Measurements from ENCODE around the gene THSD7A.

- TF ChIP-seq CTCF (IDR thresholded peaks at IDR 0.05) (no peak), POLR2A (IDR thresholded peaks at IDR 0.05) (no peak)
Observed at GRCh38 chr7:11768263-11768662, 63.7 kb downstream of the THSD7A start.
